UCSD-AML1 (cell line): ENCODE data around the gene ZNF594.
"Not testable (repeated sequence)": the region's sequence is repeated elsewhere in the genome, so short reads cannot be mapped to it uniquely, and the experiment has no call there.

ENCODE experiments used
- DNase-seq: peaks from one replicate; lab custom pipeline; 2025; ENCODE audit not compliant: unreplicated experiment; lab: John Stamatoyannopoulos, UW

ZNF594 gene

GRCh38 chr17:5137511-5138197 lies 54.0 kb downstream of the ZNF594 start:
- DNase-seq = not testable (repeated sequence)

GRCh38 chr17:5136580-5137412 lies 54.9 kb downstream of the ZNF594 start:
- DNase-seq = not testable (repeated sequence)

- no peak for DNase-seq
These were observed 55.7 kb downstream of the ZNF594 start for GRCh38 chr17:5135726-5136579.

GRCh38 chr17:5135131-5135712 lies 56.4 kb downstream of the ZNF594 start:
- DNase-seq = not testable (repeated sequence)

GRCh38 chr17:5134571-5134970 lies 57.1 kb downstream of the ZNF594 start:
- not testable (repeated sequence) for DNase-seq

- not testable (repeated sequence) for DNase-seq
These were observed 57.7 kb downstream of the ZNF594 start for GRCh38 chr17:5133961-5134360.

- DNase-seq = no peak
These were observed 58.4 kb downstream of the ZNF594 start for GRCh38 chr17:5133311-5133710.

GRCh38 chr17:5132503-5133225 lies 59.0 kb downstream of the ZNF594 start:
- not testable (repeated sequence) for DNase-seq

GRCh38 chr17:5131799-5132502 lies 59.7 kb downstream of the ZNF594 start:
- DNase-seq = not testable (repeated sequence)

GRCh38 chr17:5131146-5131715 lies 60.4 kb downstream of the ZNF594 start:
- DNase-seq = no peak

- not testable (repeated sequence) for DNase-seq
These were observed 61.0 kb downstream of the ZNF594 start for GRCh38 chr17:5130687-5131086.

GRCh38 chr17:5130261-5130660 lies 61.4 kb downstream of the ZNF594 start:
- not testable (repeated sequence) for DNase-seq

- not testable (repeated sequence) for DNase-seq
These were observed 61.9 kb downstream of the ZNF594 start for GRCh38 chr17:5129770-5130169.
